Activated CD8-positive, alpha-beta T cell treated with anti-CD3 and anti-CD28 coated beads for 36 hours (primary cell): ENCODE measurements around the gene FCER1G. TPM values are rescaled to one million over a fixed set of nuclear protein-coding genes. Genes with fewer than 3 reads are reported as not detected.

Experiments
- ATAC-seq: fragments of 200-7000 bp; cut with Tn5 transposase; one replicate; pipeline ENCODE4 v1.10.0; 2021; ENCODE audit warnings: mild to moderate bottlenecking, moderate library complexity
- CTCF ChIA-PET: fragments of 350-600 bp; sonication (Branson Sonifier 250); formaldehyde crosslinking; loops from one replicate; lab custom pipeline; 2021; ENCODE audit warnings: antibody characterized with exemption; lab: Charles Lee
- POLR2A ChIA-PET: fragments of 350-600 bp; sonication (Branson Sonifier 250); formaldehyde crosslinking; loops from one replicate; lab custom pipeline; 2021; ENCODE audit warnings: antibody characterized with exemption; lab: Charles Lee
- DNase-seq: peaks from one replicate; pipeline ENCODE4 v3.0.0-alpha.2; 2020
- H3K27ac Mint-ChIP-seq: one replicate; pipeline ENCODE4 v1.8.0; 2021; ENCODE audit warnings: mild to moderate bottlenecking, mixed read lengths
- H3K27me3 Mint-ChIP-seq: one replicate; pipeline ENCODE4 v1.8.0; 2021; ENCODE audit warnings: mixed read lengths
- H3K36me3 Mint-ChIP-seq: one replicate; pipeline ENCODE4 v1.8.0; 2021; ENCODE audit warnings: low read depth, mixed read lengths
- H3K4me1 Mint-ChIP-seq: one replicate; pipeline ENCODE4 v1.8.0; 2021; ENCODE audit warnings: low read depth, mixed read lengths
- H3K4me3 Mint-ChIP-seq: one replicate; pipeline ENCODE4 v1.8.0; 2021; ENCODE audit warnings: mild to moderate bottlenecking, moderate library complexity, mixed read lengths
- H3K9me3 Mint-ChIP-seq: one replicate; pipeline ENCODE4 v1.8.0; 2021; ENCODE audit warnings: mixed read lengths
- intact Hi-C: fragments of 100-400 bp; cut with micrococcal nuclease; formaldehyde crosslinking; loops from one replicate; pipeline ENCODE4 v1.10.0; 2022
- total RNA-seq, 2 experiments: library from RNA; stranded (reverse); gene quantifications; one replicate each; pipeline ENCODE4 v1.2.3, GENCODE V29; 2021
- TF ChIP-seq, protein P1 (sequence below): fragments of 200-600 bp; IDR thresholded peaks from one replicate; pipeline ENCODE4 v1.8.0; 2022; ENCODE audit warnings: antibody characterized with exemption, mild to moderate bottlenecking

FCER1G gene
- total RNA-seq, 2 experiments from 2014 or later, result 0.60 to 0.81 TPM

DNA sequence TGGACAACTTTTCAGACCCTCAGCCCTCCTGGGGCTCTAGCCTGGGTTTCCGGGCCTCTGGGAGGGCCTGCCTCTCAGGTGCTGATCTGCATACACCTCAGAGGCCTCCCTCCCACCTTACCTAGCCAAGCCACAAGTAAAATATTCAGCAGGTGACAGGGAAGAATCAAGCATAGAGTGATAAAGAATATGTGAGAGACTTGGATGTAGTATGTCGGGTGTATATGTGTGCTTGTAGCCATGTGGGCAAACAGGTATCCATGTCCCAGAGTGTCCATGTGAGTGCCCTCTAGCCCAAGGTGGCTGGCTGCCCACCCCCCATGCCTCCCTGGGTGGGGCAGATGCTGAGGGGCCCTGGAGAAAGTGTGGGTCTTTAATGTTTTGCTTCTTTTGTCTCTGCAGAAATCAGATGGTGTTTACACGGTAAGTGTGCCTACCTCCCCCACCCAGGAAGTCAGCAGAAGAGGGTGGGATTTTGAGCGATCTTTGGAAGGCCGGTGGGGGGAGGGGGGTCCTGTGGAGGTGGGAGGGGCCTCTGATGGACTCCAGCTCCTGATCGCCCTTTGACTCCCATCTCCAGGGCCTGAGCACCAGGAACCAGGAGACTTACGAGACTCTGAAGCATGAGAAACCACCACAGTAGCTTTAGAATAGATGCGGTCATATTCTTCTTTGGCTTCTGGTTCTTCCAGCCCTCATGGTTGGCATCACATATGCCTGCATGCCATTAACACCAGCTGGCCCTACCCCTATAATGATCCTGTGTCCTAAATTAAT is 3.4 kb downstream of the FCER1G start:
- peak overlapping the region; percentile 76 for H3K27ac Mint-ChIP-seq
- POLR2A ChIA-PET, result interaction anchor here (0.6 to 9.4 kb wide), 4 partner anchors 12 to 32 kb away, joined by 3 to 82 read pairs (median 4); partner anchors contain the start of genes ADAMTS4 and NDUFS2
- DNase-seq, result no peak
- no peaks in the 10 kb centered on the region for H3K9me3 Mint-ChIP-seq
- intact Hi-C loops, result no loop called here
- peaks cover 15% of the 10 kb centered on the region for H3K36me3 Mint-ChIP-seq
- H3K27me3 Mint-ChIP-seq, result no peaks in the 10 kb centered on the region
- TF ChIP-seq, protein P1, sequence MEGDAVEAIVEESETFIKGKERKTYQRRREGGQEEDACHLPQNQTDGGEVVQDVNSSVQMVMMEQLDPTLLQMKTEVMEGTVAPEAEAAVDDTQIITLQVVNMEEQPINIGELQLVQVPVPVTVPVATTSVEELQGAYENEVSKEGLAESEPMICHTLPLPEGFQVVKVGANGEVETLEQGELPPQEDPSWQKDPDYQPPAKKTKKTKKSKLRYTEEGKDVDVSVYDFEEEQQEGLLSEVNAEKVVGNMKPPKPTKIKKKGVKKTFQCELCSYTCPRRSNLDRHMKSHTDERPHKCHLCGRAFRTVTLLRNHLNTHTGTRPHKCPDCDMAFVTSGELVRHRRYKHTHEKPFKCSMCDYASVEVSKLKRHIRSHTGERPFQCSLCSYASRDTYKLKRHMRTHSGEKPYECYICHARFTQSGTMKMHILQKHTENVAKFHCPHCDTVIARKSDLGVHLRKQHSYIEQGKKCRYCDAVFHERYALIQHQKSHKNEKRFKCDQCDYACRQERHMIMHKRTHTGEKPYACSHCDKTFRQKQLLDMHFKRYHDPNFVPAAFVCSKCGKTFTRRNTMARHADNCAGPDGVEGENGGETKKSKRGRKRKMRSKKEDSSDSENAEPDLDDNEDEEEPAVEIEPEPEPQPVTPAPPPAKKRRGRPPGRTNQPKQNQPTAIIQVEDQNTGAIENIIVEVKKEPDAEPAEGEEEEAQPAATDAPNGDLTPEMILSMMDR, result no peak
- CTCF ChIA-PET, result interaction anchor here (0.9 to 15.8 kb wide), 7 partner anchors 9 to 164 kb away, joined by 3 to 306 read pairs (median 6); partner anchors contain the start of genes ADAMTS4 and NDUFS2
- H3K4me3 Mint-ChIP-seq, result no peak overlapping the region
- no peak for ATAC-seq
- peaks cover 54% of the 10 kb centered on the region for H3K4me1 Mint-ChIP-seq

DNA sequence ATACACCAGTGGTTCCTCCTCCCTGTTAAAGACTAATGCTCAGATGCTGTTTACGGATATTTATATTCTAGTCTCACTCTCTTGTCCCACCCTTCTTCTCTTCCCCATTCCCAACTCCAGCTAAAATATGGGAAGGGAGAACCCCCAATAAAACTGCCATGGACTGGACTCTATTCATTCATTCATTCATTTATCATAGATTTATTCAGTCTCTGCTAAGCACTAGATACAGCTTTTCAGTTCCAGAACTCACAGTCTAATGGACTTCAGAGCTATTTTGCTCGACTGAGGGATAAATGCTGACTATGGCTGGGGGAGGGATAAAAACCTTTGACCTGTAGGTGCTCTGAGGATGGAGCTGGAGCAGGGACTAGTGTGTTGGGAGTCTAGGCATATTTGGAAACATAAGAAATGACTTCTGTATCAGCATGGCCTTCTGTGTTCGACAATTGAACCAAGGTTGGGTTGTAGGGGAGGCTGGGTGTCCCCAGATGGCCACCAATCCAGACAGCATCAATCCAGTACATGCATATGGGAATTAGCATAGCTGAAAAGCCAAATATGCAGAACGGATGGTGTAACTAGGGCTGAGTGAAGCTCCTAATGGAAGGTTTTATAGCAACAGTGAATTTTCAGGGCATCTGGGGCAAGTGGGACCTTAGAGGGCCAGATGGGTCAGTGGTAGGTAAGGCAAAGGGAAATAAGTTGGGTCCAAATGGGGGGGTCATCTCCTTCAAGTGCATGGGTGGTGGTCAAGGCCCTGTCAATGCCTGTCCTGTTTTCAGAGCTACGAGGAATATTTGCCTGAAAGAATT is 4.2 kb downstream of the FCER1G start:
- TF ChIP-seq, protein P1, result no peak
- no peaks in the 10 kb centered on the region for H3K9me3 Mint-ChIP-seq
- ChIA-PET POLR2A (interaction anchor here (0.6 to 9.4 kb wide), 5 partner anchors 8 to 33 kb away, joined by 3 to 82 read pairs (median 4); partner anchors contain the start of genes ADAMTS4 and NDUFS2), CTCF (interaction anchor here (0.9 to 15.8 kb wide), 7 partner anchors 8 to 163 kb away, joined by 3 to 306 read pairs (median 6); partner anchors contain the start of genes ADAMTS4 and NDUFS2)
- ATAC-seq (no peak), DNase-seq (no peak)
- no peaks in the 10 kb centered on the region for H3K27me3 Mint-ChIP-seq
- intact Hi-C loops, result no loop called here
- H3K4me1 Mint-ChIP-seq, result peaks cover 54% of the 10 kb centered on the region
- no peak overlapping the region for H3K4me3 Mint-ChIP-seq
- peak overlapping the region; percentile 76 for H3K27ac Mint-ChIP-seq
- peaks cover 8% of the 10 kb centered on the region for H3K36me3 Mint-ChIP-seq

DNA sequence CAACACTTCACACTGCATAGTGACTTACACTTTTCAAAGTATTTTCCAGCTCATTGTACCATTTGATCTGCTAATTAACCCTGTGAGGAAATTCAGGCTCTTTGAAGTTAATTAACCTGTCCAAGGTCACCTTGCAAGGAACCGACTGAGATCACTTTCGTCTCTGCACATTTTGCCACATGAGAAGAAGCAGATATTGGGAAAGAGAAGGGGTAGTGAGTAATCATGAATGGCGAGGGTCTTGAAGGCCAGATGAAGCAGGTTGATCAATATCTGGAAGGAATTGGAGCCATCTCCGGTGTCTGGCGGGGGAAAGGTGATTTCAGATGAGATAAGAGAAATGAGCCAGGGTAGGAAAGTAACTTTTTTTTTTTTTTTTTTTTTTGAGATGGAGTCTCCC is 4.9 kb downstream of the FCER1G start:
- H3K27me3 Mint-ChIP-seq, result no peaks in the 10 kb centered on the region
- CTCF ChIA-PET, result interaction anchor here (1.0 to 15.8 kb wide), 6 partner anchors 14 to 162 kb away, joined by 3 to 306 read pairs (median 16); partner anchors contain the start of genes ADAMTS4 and NDUFS2
- TF ChIP-seq, protein P1, result no peak
- intact Hi-C loops, result no loop called here
- no peaks in the 10 kb centered on the region for H3K9me3 Mint-ChIP-seq
- ATAC-seq (no peak), DNase-seq (no peak)
- no peak overlapping the region for H3K4me3 Mint-ChIP-seq
- POLR2A ChIA-PET, result interaction anchor here (1.0 to 9.4 kb wide), 3 partner anchors 9 to 34 kb away, joined by 3 to 82 read pairs (median 4); partner anchors contain the start of genes ADAMTS4 and NDUFS2
- peaks cover 51% of the 10 kb centered on the region for H3K4me1 Mint-ChIP-seq
- H3K36me3 Mint-ChIP-seq, result peaks cover 3% of the 10 kb centered on the region
- H3K27ac Mint-ChIP-seq, result no peak overlapping the region

DNA sequence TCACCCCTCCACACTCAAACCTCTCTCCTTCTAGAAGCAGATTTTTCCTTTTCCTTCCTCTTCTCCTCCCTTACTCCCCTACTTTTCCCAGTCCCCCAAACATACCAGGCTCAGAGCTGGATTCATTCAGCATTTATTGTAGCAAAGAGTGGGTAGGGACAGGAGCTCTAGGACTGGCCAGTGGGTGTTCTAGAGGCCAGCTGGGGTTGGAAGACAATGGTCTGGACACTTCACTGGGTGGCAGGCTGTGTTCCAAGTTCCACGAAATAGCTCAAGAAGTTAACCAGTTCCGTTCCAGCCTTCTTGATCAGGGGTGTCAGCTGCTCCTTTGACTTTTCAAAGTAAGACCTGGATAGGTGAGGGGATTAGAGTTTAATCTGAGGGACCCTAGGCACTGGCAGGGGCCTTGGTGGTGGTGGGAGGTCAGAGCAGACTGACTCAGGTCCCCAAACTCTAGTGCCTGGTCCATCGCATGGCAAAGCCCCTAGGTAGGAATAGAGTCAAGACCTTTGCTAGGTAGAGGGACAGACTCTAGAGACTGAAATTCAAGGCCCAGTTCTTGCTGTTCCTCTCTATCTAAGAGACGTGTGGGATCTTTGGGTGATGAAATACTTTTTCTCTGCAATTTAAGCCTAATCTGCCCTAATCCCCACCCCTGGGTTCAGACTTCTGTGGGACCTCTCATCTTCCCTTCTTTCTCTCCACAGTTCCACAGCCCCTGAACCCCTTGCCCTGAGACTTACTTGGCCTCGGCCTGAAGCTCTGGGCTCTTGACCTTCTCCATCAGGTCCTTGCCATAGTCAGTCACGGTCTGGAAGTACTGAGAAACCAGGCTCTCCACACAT is 7.3 kb downstream of the FCER1G start:
- Mint-ChIP-seq H3K36me3 (peaks cover 1% of the 10 kb centered on the region), H3K27ac (no peak overlapping the region), H3K4me1 (peaks cover 53% of the 10 kb centered on the region)

More for the DNA sequence above, 7.3 kb downstream of the FCER1G start:
- ChIA-PET CTCF (interaction anchor here (0.7 to 15.8 kb wide), 6 partner anchors 17 to 160 kb away, joined by 3 to 306 read pairs (median 24); partner anchors contain the start of genes ADAMTS4, NDUFS2 and PPOX), POLR2A (interaction anchor here (0.7 to 9.4 kb wide), 5 partner anchors 9 to 130 kb away, joined by 3 to 82 read pairs (median 3); partner anchors contain the start of genes ADAMTS4 and NDUFS2)
- no peak overlapping the region for H3K4me3 Mint-ChIP-seq
- intact Hi-C loops, result no loop called here
- no peak for DNase-seq
- ATAC-seq, result no peak
- H3K9me3 Mint-ChIP-seq, result no peaks in the 10 kb centered on the region
- TF ChIP-seq, protein P1, result no peak
- no peaks in the 10 kb centered on the region for H3K27me3 Mint-ChIP-seq
